GM12892 (cell line): Measurements from ENCODE around the gene PCBD2.

Experiments
- POLR2A ChIP-seq: IDR thresholded peaks from 2 replicates; pipeline ENCODE4 v1.6.1; 2011; ENCODE audit warnings: low read depth, low read length, control low read depth
- POLR2AphosphoS5 ChIP-seq: IDR thresholded peaks from 2 replicates; pipeline ENCODE4 v1.6.1; 2011; ENCODE audit warnings: low read depth, low read length, control low read depth
- TAF1 ChIP-seq: IDR thresholded peaks from 2 replicates; pipeline ENCODE4 v1.6.1; 2011; ENCODE audit warnings: low read depth, mild to moderate bottlenecking, control low read depth, low read length, borderline replicate concordance

DNA sequence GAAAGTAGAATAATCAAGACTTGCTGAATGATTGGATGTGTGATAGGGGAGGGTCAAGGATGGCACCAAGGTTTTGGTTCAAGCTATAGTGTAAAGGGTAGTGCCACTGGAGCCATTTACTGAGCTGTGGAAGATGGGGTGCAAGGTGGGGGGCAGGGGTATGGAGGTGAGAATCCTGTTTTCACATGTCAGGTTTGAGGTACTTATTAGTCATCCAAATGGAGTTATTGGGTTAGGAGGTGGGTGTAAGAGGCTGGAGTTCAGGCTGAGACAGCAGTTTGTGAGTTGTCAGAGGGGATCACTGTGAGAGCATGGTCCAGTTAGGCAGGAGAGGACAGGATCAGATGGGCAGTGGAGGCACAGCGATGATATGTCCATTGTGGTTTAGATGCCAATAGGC is 8.9 kb downstream of the PCBD2 start:
- TF ChIP-seq POLR2A (no peak), POLR2AphosphoS5 (no peak), TAF1 (no peak)
